Psoas muscle (tissue), 8 donors: ENCODE measurements around the gene MTCL1. TPM values are rescaled to one million over a fixed set of nuclear protein-coding genes. Genes with fewer than 3 reads are reported as not detected.

Experiments
- ATAC-seq, 4 donors: fragments of 200-7000 bp; cut with Tn5 transposase; one replicate each; pipeline ENCODE4 v1.9.1; 2020; ENCODE audit warnings: moderate library complexity in 3 of 4, mild to moderate bottlenecking in 2 of 4
- DNase-seq, 2 donors: peaks; one replicate each; pipeline ENCODE4 v3.0.0-alpha.2; 2020
- H3K27ac ChIP-seq: fragments of 200-600 bp; one replicate; pipeline ENCODE4 v1.8.0; 2022
- H3K27me3 ChIP-seq, 3 donors: fragments of 200-600 bp in 1 of 3; one replicate each; pipeline versions ENCODE4 v1.6.1 to v1.8.0; 2013 to 2022; ENCODE audit warnings: low read length in 2 of 3, mild to moderate bottlenecking in 2 of 3, moderate library complexity in 1 of 3; ENCODE audit not compliant: insufficient read depth in 3 of 3
- H3K36me3 ChIP-seq, 2 donors: fragments of 200-600 bp in 1 of 2; one replicate each; pipeline versions ENCODE4 v1.6.1 to v1.8.0; 2013 to 2022; ENCODE audit warnings: low read depth in 1 of 2, mild to moderate bottlenecking in 1 of 2, moderate library complexity in 1 of 2; ENCODE audit not compliant: insufficient read depth in 1 of 2
- H3K4me1 ChIP-seq: fragments of 200-600 bp; one replicate; pipeline ENCODE4 v1.8.0; 2022
- H3K4me3 ChIP-seq: fragments of 200-600 bp; one replicate; pipeline ENCODE4 v1.8.0; 2022; ENCODE audit warnings: mild to moderate bottlenecking
- H3K9me3 ChIP-seq: fragments of 200-600 bp; one replicate; pipeline ENCODE4 v1.8.0; 2022
- WGBS, 3 donors: extraction: QIAGEN DNeasy Blood & Tissue Kit; methylation state at CpG; one replicate each; pipeline versions ENCODE4 v1.1.6 to v1.1.7; 2013; 5-methylcytosine and 5-hydroxymethylcytosine counted together
- intact Hi-C, 2 donors: fragments of 100-400 bp; cut with DNase I; formaldehyde crosslinking; loops; one replicate each; pipeline versions ENCODE4 v1.11.0 to v1.14.2; 2022
- polyA plus RNA-seq, 3 donors: library from polyadenylated mRNA; stranded (reverse); fragments of 200-250 nt; gene quantifications; one replicate each; pipeline ENCODE4 v1.2.3, GENCODE V29; 2013
- total RNA-seq, 4 donors: library from RNA; stranded (reverse); fragmentation: NEBNext Ultra II Directional in 2 of 4; extraction: Animal tissue kit (Norgen Biotek cat#: 25700) in 2 of 4; gene quantifications; one replicate each; pipeline versions ENCODE4 v1.2.1 to v1.2.4, GENCODE V29; 2021 to 2023
- TF ChIP-seq, protein P1 (sequence below): fragments of 200-600 bp; IDR thresholded peaks from one replicate; pipeline ENCODE4 v1.8.0; 2022; ENCODE audit warnings: antibody characterized with exemption
- donor health status: healthy with polysubstance abuse.
- donor health status: DM: no; HTN: no; CAD: no; lungs with moderate emphysema.
- donor health status: Bipolar disorder and iron deficiency.
- donor health status: healthy.
- donor health status: DM: yes; HTN: yes; CAD: no.
- donor health status: DM: no; HTN: no; CAD: no.
- donor health status: DM: no; HTN: no; CAD: no.
- donor health status: DM: yes; HTN: yes; CAD: no.

Gene MTCL1
- total and polyA plus RNA-seq, 7 donors = 1.3 to 5.3 (median 3.0) TPM

DNA sequence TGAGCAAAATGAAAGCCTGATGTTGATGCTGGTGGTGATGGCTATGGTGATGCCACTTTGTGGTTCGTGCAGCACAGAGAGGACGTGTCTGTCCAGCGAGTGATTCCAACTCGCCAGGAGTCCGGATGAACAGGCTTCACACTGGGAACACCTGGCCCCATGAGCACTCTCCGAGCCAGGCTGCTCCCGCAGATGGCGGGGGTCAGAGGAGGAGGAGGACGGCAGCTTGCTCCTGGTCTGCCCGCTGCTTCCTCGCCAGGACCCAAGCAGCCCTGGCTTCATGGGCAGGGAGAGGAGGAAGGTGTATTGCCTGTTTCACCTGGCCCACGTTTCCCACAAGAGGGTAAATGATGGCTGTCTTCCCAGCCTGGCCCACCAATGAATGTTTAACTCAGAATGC, 121.6 kb downstream of the MTCL1 start:
- Histone ChIP-seq H3K4me3 (no peak overlapping the region), H3K36me3 (no peaks in the 10 kb centered on the region), H3K27ac (no peak overlapping the region), H3K9me3 (no peaks in the 10 kb centered on the region), H3K4me1 (no peaks in the 10 kb centered on the region), H3K27me3 (no peaks in the 10 kb centered on the region)
- TF ChIP-seq, protein P1, sequence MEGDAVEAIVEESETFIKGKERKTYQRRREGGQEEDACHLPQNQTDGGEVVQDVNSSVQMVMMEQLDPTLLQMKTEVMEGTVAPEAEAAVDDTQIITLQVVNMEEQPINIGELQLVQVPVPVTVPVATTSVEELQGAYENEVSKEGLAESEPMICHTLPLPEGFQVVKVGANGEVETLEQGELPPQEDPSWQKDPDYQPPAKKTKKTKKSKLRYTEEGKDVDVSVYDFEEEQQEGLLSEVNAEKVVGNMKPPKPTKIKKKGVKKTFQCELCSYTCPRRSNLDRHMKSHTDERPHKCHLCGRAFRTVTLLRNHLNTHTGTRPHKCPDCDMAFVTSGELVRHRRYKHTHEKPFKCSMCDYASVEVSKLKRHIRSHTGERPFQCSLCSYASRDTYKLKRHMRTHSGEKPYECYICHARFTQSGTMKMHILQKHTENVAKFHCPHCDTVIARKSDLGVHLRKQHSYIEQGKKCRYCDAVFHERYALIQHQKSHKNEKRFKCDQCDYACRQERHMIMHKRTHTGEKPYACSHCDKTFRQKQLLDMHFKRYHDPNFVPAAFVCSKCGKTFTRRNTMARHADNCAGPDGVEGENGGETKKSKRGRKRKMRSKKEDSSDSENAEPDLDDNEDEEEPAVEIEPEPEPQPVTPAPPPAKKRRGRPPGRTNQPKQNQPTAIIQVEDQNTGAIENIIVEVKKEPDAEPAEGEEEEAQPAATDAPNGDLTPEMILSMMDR = no peak
- 96 to 98% (median 96%) methylated on average over 12 of the region's 12 CpGs for WGBS, 3 donors
- no peak for DNase-seq
- intact Hi-C loops = no loop called here
- no peak for ATAC-seq

DNA sequence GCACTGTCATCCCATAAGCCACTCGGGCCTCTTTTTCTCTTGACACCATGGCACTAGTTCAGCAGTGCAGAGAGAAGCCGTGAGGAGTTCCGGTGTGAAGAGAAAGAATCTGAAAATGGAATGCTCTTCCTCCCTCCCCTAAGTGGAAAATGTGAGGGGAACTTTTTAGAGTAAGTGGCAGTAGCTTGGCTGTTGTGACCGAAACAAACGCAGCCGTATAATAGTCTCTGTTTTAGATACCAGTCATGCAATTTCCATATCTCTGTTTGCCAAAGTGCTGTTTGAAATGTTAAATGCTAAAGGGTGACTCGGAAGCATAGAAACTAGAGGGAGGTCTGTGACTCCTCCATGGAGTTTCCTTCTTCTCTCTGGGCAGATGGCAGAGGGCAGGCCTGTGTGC, 122.9 kb downstream of the MTCL1 start:
- intact Hi-C loops = no loop called here
- 44 to 61% (median 53%) methylated on average over 7 of the region's 7 CpGs for WGBS, 3 donors
- no peak overlapping the region for H3K27ac ChIP-seq

DNA sequence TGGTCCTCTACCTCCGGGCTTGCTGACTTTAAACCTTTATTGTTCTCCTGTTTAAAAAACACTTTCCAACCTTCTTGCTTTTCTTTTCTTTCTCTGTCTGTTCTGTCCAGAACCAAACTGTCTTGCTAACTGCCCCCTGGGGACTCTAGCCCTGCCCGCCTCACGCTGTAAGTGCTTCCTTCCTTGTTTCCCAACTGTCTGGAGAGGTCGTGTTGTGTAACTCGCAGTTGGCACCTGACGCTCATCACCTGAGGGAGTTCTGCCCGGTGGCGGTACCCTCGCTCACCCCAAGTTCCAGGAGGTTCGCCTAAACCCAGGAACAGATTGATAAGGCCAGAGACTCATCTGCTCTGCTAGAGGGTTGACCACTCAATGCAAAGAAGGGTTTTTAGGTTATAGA, 123.4 kb downstream of the MTCL1 start:
- H3K36me3 ChIP-seq = no peaks in the 10 kb centered on the region
- DNase-seq = no peak
- WGBS, 3 donors = 65 to 71% (median 69%) methylated on average over 10 of the region's 10 CpGs
- no peaks in the 10 kb centered on the region for H3K9me3 ChIP-seq
- TF ChIP-seq, protein P1 = no peak
- no peak overlapping the region for H3K27ac ChIP-seq
- H3K4me3 ChIP-seq = no peak overlapping the region
- no peak for ATAC-seq
- intact Hi-C loops = no loop called here
- H3K4me1 ChIP-seq = no peaks in the 10 kb centered on the region
- H3K27me3 ChIP-seq = no peaks in the 10 kb centered on the region

More for the DNA sequence above, 122.9 kb downstream of the MTCL1 start:
- Histone ChIP-seq H3K4me3 (no peak overlapping the region), H3K27me3 (no peaks in the 10 kb centered on the region), H3K36me3 (no peaks in the 10 kb centered on the region), H3K9me3 (no peaks in the 10 kb centered on the region), H3K4me1 (no peaks in the 10 kb centered on the region)
- DNase-seq (no peak), ATAC-seq (no peak)
- TF ChIP-seq, protein P1 = no peak

DNA sequence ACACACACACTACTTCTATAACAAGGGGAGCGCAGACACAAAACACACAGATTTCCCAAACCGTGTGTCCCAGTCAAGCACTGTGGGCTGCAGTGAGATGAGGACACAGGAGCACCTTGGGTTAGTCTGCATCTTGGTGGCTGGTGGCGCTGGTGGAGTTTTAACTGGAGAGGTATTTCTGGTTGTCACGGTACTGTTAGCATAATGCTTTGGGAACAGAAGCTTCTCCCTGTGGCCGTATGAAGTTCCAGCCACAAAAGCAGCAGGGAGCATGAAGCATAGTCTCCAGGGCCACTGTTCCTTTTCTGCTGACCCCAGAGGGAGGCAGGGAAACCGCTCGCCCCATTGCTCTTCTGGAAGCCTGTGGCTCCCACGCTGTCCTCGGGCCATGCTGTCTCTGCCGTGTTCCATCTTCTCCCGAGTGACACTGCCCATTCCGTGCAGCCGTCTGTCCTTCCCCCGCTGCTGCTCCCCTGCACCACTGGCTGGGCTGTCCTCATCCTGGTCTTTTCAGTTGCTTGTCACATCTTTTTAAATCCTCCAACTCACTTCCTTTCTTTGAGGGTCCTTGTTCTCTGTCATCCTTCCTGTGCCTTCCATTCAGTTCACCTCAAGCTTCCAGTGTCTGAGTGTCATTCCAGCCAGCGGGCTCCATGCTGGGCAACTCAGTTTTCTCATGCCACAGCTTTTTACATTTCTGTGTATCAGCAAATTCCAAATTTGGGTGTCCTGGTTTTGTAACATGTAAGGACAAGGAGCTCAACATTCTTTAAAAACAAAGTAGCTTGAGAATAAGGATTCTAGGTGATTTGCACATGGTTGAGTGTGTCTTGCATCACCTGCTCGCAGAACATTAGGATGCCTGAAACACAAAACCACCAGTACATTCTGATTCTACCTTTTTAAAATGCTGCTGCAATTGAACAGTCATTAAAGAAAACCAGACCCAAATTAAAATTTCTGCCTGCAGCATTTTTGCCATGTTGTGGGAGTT, 125.0 kb downstream of the MTCL1 start:
- H3K4me3 ChIP-seq = no peak overlapping the region
- no peak overlapping the region for H3K27ac ChIP-seq
- no peaks in the 10 kb centered on the region for H3K36me3 ChIP-seq
- peaks cover 9% of the 10 kb centered on the region for H3K4me1 ChIP-seq
- no peak for DNase-seq
- intact Hi-C loops = loop anchor here in 1 of 2 donors (10.0 kb wide), 2 partner anchors 126 to 154 kb away; partner anchors contain the start of gene MTCL1
- H3K27me3 ChIP-seq = no peaks in the 10 kb centered on the region
- no peaks in the 10 kb centered on the region for H3K9me3 ChIP-seq
- TF ChIP-seq, protein P1 = no peak
- no peak for ATAC-seq
- 87 to 93% (median 91%) methylated on average over 16 of the region's 16 CpGs for WGBS, 3 donors
